K562 treated with DMSO at 1 percent for 48 hours (cell line): Measurements from ENCODE around the gene SRM. TPM values are rescaled to one million over a fixed set of nuclear protein-coding genes. Genes with fewer than 3 reads are reported as not detected.

Experiments
- total RNA-seq: library from RNA; unstranded; fragments of 300-600 nt; gene quantifications from 2 replicates; pipeline ENCODE4 v1.2.3, GENCODE V29; 2022; ENCODE audit warnings: low replicate concordance; ENCODE audit errors: extremely low read depth

Gene SRM
- not detected in 2 replicates for total RNA-seq

GRCh38 chr1:11059968-11060830 is at the start of gene SRM:
SRM (minus strand) TSS chr1:11060018; CDS start chr1:11059943, 75 bp downstream.

GRCh38 chr1:11099310-11100148 is 39.7 kb upstream of the SRM start, which contains the start of gene EXOSC10:
EXOSC10 (minus strand) TSS chr1:11099869; CDS start chr1:11099831, 38 bp downstream.

GRCh38 chr1:11046625-11047365 is 13.0 kb downstream of the SRM start, which contains the start of gene MASP2:
MASP2 (minus strand) TSS chr1:11047239; CDS start chr1:11047207, 32 bp downstream.

GRCh38 chr1:11012260-11013159 is 47.3 kb downstream of the SRM start, which contains the start of gene TARDBP:
TARDBP (plus strand) TSS chr1:11012654; CDS start chr1:11013728, 1,074 bp downstream.

Other genes with a start within 250 kb of the SRM start
- not detected in 2 replicates for gene TARDBP, start 47.4 kb downstream of the SRM start, total RNA-seq
- gene MASP2, start 12.8 kb downstream of the SRM start, total RNA-seq, result not detected in 2 replicates
- not detected in 2 replicates for gene EXOSC10, start 39.9 kb upstream of the SRM start, total RNA-seq
- not detected in 2 replicates for gene ANGPTL7, start 129.3 kb upstream of the SRM start, total RNA-seq
- not detected in 2 replicates for gene MTOR, start 202.5 kb upstream of the SRM start, total RNA-seq
- gene UBIAD1, start 213.2 kb upstream of the SRM start, total RNA-seq, result not detected in 2 replicates